22Rv1 (cell line): ENCODE results near the gene SARS1.

Experiments
- H3K27ac ChIP-seq: fragments of 450-650 bp; 2 replicates; pipeline ENCODE4 v1.5.1; 2017
- ZFX ChIP-seq: fragments of 450-650 bp; IDR thresholded peaks from 2 replicates; pipeline ENCODE4 v1.6.1; 2017; ENCODE audit warnings: antibody characterized with exemption, borderline replicate concordance
- TF ChIP-seq, protein P1 (sequence below): fragments of 450-650 bp; IDR thresholded peaks from 2 replicates; pipeline ENCODE4 v1.5.1; 2017; ENCODE audit warnings: mild to moderate bottlenecking

SARS1 gene

DNA sequence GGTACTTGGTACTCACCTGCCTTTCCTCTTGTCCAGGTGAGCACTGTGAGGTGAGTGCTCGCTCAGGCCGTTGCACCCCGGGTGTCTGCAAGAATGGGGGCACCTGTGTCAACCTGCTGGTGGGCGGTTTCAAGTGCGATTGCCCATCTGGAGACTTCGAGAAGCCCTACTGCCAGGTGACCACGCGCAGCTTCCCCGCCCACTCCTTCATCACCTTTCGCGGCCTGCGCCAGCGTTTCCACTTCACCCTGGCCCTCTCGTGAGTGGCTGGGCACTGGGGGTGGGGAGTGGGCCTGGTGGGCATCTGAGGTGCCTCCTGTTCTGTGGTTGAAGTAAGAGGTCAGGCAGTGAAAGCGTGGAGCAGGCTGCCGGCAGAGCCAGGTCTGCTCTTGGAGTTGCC, 47.3 kb downstream of the SARS1 start:
- H3K27ac ChIP-seq: no peak overlapping the region
- TF ChIP-seq ZFX: no peak
- TF ChIP-seq, protein P1, sequence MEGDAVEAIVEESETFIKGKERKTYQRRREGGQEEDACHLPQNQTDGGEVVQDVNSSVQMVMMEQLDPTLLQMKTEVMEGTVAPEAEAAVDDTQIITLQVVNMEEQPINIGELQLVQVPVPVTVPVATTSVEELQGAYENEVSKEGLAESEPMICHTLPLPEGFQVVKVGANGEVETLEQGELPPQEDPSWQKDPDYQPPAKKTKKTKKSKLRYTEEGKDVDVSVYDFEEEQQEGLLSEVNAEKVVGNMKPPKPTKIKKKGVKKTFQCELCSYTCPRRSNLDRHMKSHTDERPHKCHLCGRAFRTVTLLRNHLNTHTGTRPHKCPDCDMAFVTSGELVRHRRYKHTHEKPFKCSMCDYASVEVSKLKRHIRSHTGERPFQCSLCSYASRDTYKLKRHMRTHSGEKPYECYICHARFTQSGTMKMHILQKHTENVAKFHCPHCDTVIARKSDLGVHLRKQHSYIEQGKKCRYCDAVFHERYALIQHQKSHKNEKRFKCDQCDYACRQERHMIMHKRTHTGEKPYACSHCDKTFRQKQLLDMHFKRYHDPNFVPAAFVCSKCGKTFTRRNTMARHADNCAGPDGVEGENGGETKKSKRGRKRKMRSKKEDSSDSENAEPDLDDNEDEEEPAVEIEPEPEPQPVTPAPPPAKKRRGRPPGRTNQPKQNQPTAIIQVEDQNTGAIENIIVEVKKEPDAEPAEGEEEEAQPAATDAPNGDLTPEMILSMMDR: no peak

DNA sequence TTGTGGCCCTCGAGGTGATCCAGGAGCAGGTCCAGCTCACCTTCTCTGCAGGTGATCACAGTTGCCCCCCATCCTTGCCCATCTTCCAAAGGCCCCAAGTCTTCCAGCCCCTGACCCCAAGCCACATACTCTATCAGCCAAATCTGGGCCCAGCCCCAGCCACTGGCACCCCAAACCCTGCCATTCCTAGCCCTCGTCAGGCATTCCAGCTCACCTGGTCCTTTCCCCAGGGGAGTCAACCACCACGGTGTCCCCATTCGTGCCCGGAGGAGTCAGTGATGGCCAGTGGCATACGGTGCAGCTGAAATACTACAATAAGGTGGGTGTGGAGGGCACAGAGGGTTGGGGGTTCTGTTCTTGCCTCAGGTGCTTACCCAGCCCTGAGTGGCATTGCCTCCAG, 47.9 kb downstream of the SARS1 start:
- TF ChIP-seq, protein P1: no peak
- TF ChIP-seq ZFX: no peak
- H3K27ac ChIP-seq: no peak overlapping the region

DNA sequence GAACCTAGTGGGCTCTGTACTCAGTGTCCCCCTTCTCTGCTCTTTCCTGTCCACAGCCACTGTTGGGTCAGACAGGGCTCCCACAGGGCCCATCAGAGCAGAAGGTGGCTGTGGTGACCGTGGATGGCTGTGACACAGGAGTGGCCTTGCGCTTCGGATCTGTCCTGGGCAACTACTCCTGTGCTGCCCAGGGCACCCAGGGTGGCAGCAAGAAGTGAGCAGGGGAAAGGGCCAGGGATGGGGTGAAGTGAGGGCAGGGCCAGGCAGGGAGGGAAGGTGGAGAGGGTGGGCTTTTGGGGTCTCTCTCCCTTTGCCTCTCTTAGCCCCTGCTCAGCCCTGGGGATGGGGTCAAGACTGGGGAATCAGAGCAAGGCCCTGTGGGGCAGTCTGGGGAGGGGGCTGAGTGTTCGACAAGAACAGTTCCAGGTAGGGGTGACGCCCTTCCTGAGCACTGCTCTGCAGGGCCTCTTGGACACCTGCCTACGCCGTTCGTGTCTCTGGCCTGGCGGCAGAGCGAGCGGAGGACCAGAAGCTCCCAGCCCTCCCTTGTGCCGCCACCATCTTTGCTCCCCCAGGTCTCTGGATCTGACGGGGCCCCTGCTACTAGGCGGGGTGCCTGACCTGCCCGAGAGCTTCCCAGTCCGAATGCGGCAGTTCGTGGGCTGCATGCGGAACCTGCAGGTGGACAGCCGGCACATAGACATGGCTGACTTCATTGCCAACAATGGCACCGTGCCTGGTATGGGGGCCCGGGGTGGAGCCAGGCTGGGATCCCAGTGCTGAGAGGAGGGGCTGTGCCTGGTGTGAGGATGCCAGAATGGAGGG, 48.7 kb downstream of the SARS1 start:
- H3K27ac ChIP-seq: peak overlapping the region; percentile 34; the same call in 1 of the 2 replicates
- TF ChIP-seq, protein P1: no peak
- no peak for TF ChIP-seq ZFX

DNA sequence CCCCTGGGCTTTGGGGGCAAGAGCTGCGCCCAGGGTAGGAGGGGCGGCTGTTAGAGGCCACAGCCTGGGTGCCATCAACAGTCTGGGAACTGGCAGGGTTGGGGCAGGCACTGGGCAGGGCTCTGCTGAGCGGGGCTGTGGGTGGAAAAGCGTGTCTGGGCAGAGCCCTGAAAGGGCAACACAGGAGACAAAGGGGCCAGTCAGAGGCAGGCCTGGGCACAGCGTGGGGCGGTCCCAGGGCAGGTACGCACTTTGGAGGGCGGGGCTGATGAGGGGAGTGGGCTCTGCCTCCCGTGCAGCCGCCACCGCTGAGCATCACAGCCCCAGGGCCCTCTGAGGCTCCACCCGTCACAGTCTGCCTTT, 49.5 kb downstream of the SARS1 start:
- peak overlapping the region; percentile 34; the same call in 1 of the 2 replicates for H3K27ac ChIP-seq
- TF ChIP-seq, protein P1: no peak
- TF ChIP-seq ZFX: no peak

DNA sequence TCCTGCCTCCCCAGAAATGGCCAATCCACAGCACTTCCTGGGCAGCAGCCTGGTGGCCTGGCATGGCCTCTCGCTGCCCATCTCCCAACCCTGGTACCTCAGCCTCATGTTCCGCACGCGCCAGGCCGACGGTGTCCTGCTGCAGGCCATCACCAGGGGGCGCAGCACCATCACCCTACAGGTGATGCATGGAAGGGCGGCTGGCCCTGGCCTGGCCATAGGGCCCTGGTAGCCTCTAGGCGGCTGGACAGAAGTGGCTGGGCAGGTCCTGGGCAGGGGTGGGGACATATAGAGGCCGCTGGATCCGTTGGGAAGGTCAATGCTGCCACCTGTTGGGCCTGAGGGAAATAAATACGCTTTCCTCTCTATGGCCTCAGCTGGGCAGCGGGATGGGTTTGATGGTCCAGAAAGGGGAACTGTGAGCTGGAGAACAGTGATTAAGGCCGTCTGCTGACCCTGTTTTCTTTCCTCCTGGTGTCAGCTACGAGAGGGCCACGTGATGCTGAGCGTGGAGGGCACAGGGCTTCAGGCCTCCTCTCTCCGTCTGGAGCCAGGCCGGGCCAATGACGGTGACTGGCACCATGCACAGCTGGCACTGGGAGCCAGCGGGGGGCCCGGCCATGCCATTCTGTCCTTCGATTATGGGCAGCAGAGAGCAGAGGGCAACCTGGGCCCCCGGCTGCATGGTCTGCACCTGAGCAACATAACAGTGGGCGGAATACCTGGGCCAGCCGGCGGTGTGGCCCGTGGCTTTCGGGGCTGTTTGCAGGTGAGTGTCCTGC, 50.1 kb downstream of the SARS1 start:
- no peak for TF ChIP-seq ZFX
- TF ChIP-seq, protein P1: peak; percentile 97
- H3K27ac ChIP-seq: no peak overlapping the region

DNA sequence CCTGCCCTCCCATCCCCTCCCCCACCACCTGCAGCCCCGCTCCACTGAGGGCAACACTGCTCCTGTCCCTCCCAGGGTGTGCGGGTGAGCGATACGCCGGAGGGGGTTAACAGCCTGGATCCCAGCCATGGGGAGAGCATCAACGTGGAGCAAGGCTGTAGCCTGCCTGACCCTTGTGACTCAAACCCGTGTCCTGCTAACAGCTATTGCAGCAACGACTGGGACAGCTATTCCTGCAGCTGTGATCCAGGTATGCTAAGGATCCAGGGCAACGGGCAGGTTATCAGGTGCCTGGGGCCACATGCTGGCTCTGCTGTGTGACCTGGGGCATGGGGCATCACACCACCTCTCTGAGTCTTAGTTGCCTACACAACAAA, 50.6 kb downstream of the SARS1 start:
- no peak overlapping the region for H3K27ac ChIP-seq
- TF ChIP-seq, protein P1: no peak
- TF ChIP-seq ZFX: no peak

DNA sequence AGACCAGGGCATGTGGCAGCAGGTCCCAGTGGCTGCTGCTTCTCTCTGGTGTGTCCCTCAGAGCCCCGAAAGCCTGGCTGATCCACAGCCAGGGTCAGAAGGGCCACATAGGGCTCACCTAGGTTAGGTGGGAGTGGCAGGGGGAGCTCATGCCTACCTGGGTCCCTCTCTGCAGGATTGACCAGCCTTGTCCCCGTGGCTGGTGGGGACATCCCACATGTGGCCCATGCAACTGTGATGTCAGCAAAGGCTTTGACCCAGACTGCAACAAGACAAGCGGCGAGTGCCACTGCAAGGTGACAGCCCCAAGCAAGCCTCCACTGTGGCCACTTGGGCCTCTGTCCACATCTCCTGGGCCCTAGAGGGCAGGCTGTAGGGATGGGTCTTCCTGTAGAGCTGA, 51.3 kb downstream of the SARS1 start:
- TF ChIP-seq, protein P1: no peak
- TF ChIP-seq ZFX: no peak
- no peak overlapping the region for H3K27ac ChIP-seq
